ENCODE measurements around the gene ADGRL1. TPM values are rescaled to one million over a fixed set of nuclear protein-coding genes. Genes with fewer than 3 reads are reported as not detected.

The ADGRL1 gene
- total RNA-seq, 4 donors from 2014 or later = 18.5 to 56.3 (median 46.2) TPM

DNA sequence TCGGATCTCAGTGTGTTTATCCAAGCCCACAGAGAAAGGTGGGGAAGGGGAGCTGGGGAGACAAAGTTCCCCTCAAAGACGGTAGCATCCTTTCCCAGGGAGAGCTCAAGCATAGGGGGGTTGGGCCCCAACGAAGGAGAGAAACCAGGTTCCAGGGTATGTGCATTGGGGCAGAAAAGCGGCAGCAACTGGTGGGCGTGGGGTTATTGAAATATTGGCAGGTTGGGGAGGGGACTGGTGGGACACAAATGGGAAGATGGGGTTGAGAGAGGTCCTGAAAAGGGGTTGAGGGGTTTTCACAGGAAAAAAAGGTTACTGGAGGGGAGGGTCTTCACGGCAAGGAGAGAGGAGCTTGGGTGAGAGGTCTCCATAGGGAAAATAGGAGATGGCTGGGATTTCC is 70.6 kb downstream of the ADGRL1 start:
- Histone ChIP-seq H3K9me3 (no peaks in the 10 kb centered on the region), H3K27ac (no peak overlapping the region), H3K4me1 (peaks cover 27 to 28% of the 10 kb centered on the region in 2 donors), H3K36me3 (no peaks in the 10 kb centered on the region), H3K27me3 (no peaks in the 10 kb centered on the region), H3K4me3 (replicated peaks in 1 of 3) (no peak overlapping the region)
- intact Hi-C loops (cut with DNase I) = no loop called here
- WGBS, 2 donors = 25 to 27% methylated on average over 6 of the region's 6 CpGs
- DNase-seq = no peak
- TF ChIP-seq CTCF (IDR thresholded peaks at IDR 0.05) (no peak), POLR2A (IDR thresholded peaks at IDR 0.05) (no peak)

GRCh38 chr19:14127929-14128509 is 78.0 kb downstream of the ADGRL1 start:
- Histone ChIP-seq H3K36me3 (no peaks in the 10 kb centered on the region), H3K4me3 (replicated peaks in 1 of 3) (no peak overlapping the region), H3K27me3 (no peaks in the 10 kb centered on the region), H3K27ac (no peak overlapping the region), H3K9me3 (no peaks in the 10 kb centered on the region), H3K4me1 (no peaks in the 10 kb centered on the region)
- intact Hi-C loops (cut with DNase I) = no loop called here
- no peak for DNase-seq
- WGBS, 2 donors = 72 to 79% methylated on average over 4 of the region's 4 CpGs
- TF ChIP-seq POLR2A (IDR thresholded peaks at IDR 0.05) (no peak), CTCF (IDR thresholded peaks at IDR 0.05) (no peak)

GRCh38 chr19:14127176-14127575 is 78.8 kb downstream of the ADGRL1 start:
- no peak for DNase-seq
- 88 to 96% methylated on average over 6 to 8 of the region's 8 CpGs for WGBS, 2 donors
- no peaks in the 10 kb centered on the region for H3K9me3 ChIP-seq
- H3K36me3 ChIP-seq = no peaks in the 10 kb centered on the region
- no peak overlapping the region for H3K27ac ChIP-seq
- TF ChIP-seq POLR2A (IDR thresholded peaks at IDR 0.05) = no peak
- no peak for TF ChIP-seq CTCF (IDR thresholded peaks at IDR 0.05)
- intact Hi-C loops (cut with DNase I) = no loop called here
- H3K4me3 ChIP-seq (replicated peaks in 1 of 3) = no peak overlapping the region
- H3K27me3 ChIP-seq = no peaks in the 10 kb centered on the region
- H3K4me1 ChIP-seq = no peaks in the 10 kb centered on the region

GRCh38 chr19:14122924-14123323 is 83.0 kb downstream of the ADGRL1 start:
- Histone ChIP-seq H3K36me3 (no peaks in the 10 kb centered on the region), H3K4me1 (peaks cover 12 to 18% of the 10 kb centered on the region in 2 donors), H3K9me3 (no peaks in the 10 kb centered on the region), H3K27ac (no peak overlapping the region), H3K4me3 (replicated peaks in 1 of 3) (no peak overlapping the region), H3K27me3 (no peaks in the 10 kb centered on the region)
- 93 to 96% methylated on average over 6 of the region's 6 CpGs for WGBS, 2 donors
- intact Hi-C loops (cut with DNase I) = loop anchor here (5.0 kb wide), 1 partner anchor 36 kb away; the partner anchor contains the start of gene C19orf67
- no peak for DNase-seq
- TF ChIP-seq CTCF (IDR thresholded peaks at IDR 0.05) (no peak), POLR2A (IDR thresholded peaks at IDR 0.05) (no peak)

DNA sequence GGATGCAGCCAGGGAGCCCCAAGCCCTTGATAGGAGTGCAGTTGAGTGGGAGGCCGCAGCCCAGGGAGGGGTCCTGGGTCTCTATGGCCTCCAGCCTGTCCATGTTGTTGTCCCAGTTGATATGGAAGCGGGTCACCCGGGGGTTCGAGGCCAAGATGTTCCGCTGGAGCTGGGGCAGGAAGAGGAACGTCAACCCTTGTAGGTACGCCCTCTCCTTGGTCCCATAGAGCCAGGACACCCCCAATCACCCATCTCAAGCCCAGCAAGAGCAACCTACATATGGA is 85.5 kb downstream of the ADGRL1 start:
- DNase-seq = no peak
- peaks cover 24 to 32% of the 10 kb centered on the region in 2 donors for H3K4me1 ChIP-seq
- TF ChIP-seq POLR2A (IDR thresholded peaks at IDR 0.05) = no peak
- no peak for TF ChIP-seq CTCF (IDR thresholded peaks at IDR 0.05)
- no peak overlapping the region for H3K4me3 ChIP-seq (replicated peaks in 1 of 3)
- H3K27me3 ChIP-seq = no peaks in the 10 kb centered on the region
- no peaks in the 10 kb centered on the region for H3K9me3 ChIP-seq
- H3K36me3 ChIP-seq = no peaks in the 10 kb centered on the region
- whole genome bisulfite sequencing, 2 donors = 75 to 97% methylated on average over 2 to 6 of the region's 7 CpGs
- H3K27ac ChIP-seq = peak overlapping the region in 1 of 3 donors; percentile 99
- intact Hi-C loops (cut with DNase I) = loop anchor here (5.0 kb wide), 1 partner anchor 33 kb away; the partner anchor contains the start of gene C19orf67

Measured in thyroid gland (tissue), 4 donors.